Osteocyte (in vitro differentiated cells): Measurements from ENCODE around the gene CHRNA10. TPM values are rescaled to one million over a fixed set of nuclear protein-coding genes. Genes with fewer than 3 reads are reported as not detected.
"Not testable (repeated sequence)": the region's sequence is repeated elsewhere in the genome, so short reads cannot be mapped to it uniquely, and the experiment has no call there.

ENCODE experiments used
- DNase-seq: peaks from one replicate; pipeline ENCODE4 v3.0.0; 2021; ENCODE audit warnings: mixed read lengths; ENCODE audit not compliant: unreplicated experiment; ENCODE audit errors: extremely low spot score
- H3K27ac Mint-ChIP-seq: one replicate; pipeline ENCODE4 v1.8.0; 2021; ENCODE audit warnings: mild to moderate bottlenecking, mixed read lengths; ENCODE audit not compliant: unreplicated experiment
- H3K27me3 Mint-ChIP-seq: one replicate; pipeline ENCODE4 v1.8.0; 2021; ENCODE audit warnings: mixed read lengths; ENCODE audit not compliant: unreplicated experiment
- H3K36me3 Mint-ChIP-seq: one replicate; pipeline ENCODE4 v1.8.0; 2021; ENCODE audit warnings: mixed read lengths; ENCODE audit not compliant: unreplicated experiment
- H3K4me1 Mint-ChIP-seq: one replicate; pipeline ENCODE4 v1.8.0; 2021; ENCODE audit warnings: mixed read lengths; ENCODE audit not compliant: unreplicated experiment
- H3K4me3 Mint-ChIP-seq: one replicate; pipeline ENCODE4 v1.8.0; 2021; ENCODE audit warnings: mild to moderate bottlenecking, moderate library complexity, mixed read lengths; ENCODE audit not compliant: unreplicated experiment
- H3K9me3 Mint-ChIP-seq: one replicate; pipeline ENCODE4 v1.8.0; 2021; ENCODE audit warnings: mixed read lengths; ENCODE audit not compliant: unreplicated experiment
- CTCF ChIP-seq: fragments of 200-600 bp; sonication (generic); IDR thresholded peaks from 2 replicates; pipeline ENCODE4 v1.5.0; 2021; ENCODE audit warnings: antibody characterized with exemption, mild to moderate bottlenecking, moderate library complexity
- total RNA-seq: library from RNA; stranded (reverse); gene quantifications from 2 replicates; pipeline ENCODE4 v1.2.1, GENCODE V29; 2021

Gene CHRNA10
- total RNA-seq, 1 donor from 2014 or later: 1.1 TPM

GRCh38 chr11:3644817-3645235 lies 26.4 kb downstream of the CHRNA10 start, which contains the start of gene ART1:
Gene ART1 (plus strand): TSS chr11:3645128. CDS start chr11:3659214, 14,086 bp downstream.
- no peak within 1 kb of the TSS for H3K4me3 Mint-ChIP-seq
- peaks cover 12% of the 10 kb centered on the region for H3K4me1 Mint-ChIP-seq
- H3K27me3 Mint-ChIP-seq: peaks cover 26% of the 10 kb centered on the region
- no peak for TF ChIP-seq CTCF
- peaks cover 5% of the 10 kb centered on the region for H3K9me3 Mint-ChIP-seq
- H3K27ac Mint-ChIP-seq: no peak within 1 kb of the TSS
- H3K36me3 Mint-ChIP-seq: peaks cover 3% of the 10 kb centered on the region
- DNase-seq: no peak

GRCh38 chr11:3643102-3643546 lies 28.1 kb downstream of the CHRNA10 start:
- not testable (repeated sequence) for DNase-seq, H3K36me3 Mint-ChIP-seq, H3K27ac Mint-ChIP-seq, H3K9me3 Mint-ChIP-seq
- peaks cover 12% of the 10 kb centered on the region for H3K4me1 Mint-ChIP-seq
- peaks cover 13% of the 10 kb centered on the region for H3K27me3 Mint-ChIP-seq
- H3K4me3 Mint-ChIP-seq: peak overlapping the region; percentile 77

GRCh38 chr11:3642071-3642951 lies 28.9 kb downstream of the CHRNA10 start:
- Mint-ChIP-seq H3K27ac (no peak overlapping the region), H3K27me3 (peaks cover 10% of the 10 kb centered on the region), H3K4me1 (peaks cover 12% of the 10 kb centered on the region), H3K4me3 (peak overlapping the region; percentile 77), H3K9me3 (peaks cover 5% of the 10 kb centered on the region), H3K36me3 (peaks cover 3% of the 10 kb centered on the region)
- peak; percentile 90 for DNase-seq
- TF ChIP-seq CTCF: no peak

- Mint-ChIP-seq H3K27ac (no peak within 1 kb of the TSS), H3K36me3 (peaks cover 3% of the 10 kb centered on the region), H3K9me3 (peaks cover 5% of the 10 kb centered on the region), H3K4me3 (peak within 1 kb of the TSS; percentile 77), H3K4me1 (peaks cover 12% of the 10 kb centered on the region), H3K27me3 (peaks cover 11% of the 10 kb centered on the region)
- TF ChIP-seq CTCF: no peak
- DNase-seq: no peak
Observed at GRCh38 chr11:3641701-3642070, 29.5 kb downstream of the CHRNA10 start, which contains the start of gene ART5. Gene ART5 (minus strand): TSS chr11:3641992. CDS start chr11:3641862, 130 bp downstream.

- Mint-ChIP-seq H3K4me1 (peaks cover 12% of the 10 kb centered on the region), H3K27me3 (peaks cover 16% of the 10 kb centered on the region), H3K4me3 (peak overlapping the region; percentile 63), H3K36me3 (peaks cover 3% of the 10 kb centered on the region), H3K9me3 (peaks cover 5% of the 10 kb centered on the region), H3K27ac (no peak overlapping the region)
- no peak for TF ChIP-seq CTCF
- DNase-seq: no peak
Observed at GRCh38 chr11:3641191-3641590, 30.0 kb downstream of the CHRNA10 start.
